Keratinocyte (primary cell): ENCODE data around the gene SLC9B2.

Experiments used
- CTCF ChIP-seq, 3 experiments: IDR thresholded peaks in 1 of 3; conservative IDR thresholded peaks in 1 of 3; optimal IDR thresholded peaks in 1 of 3; 2 replicates in 2 of 3; 3 replicates in 1 of 3; pipeline versions ENCODE3 to v1.5.1; 2011; ENCODE audit warnings: low read length in 3 of 3, mild to moderate bottlenecking in 3 of 3, moderate library complexity in 2 of 3, control low read depth in 1 of 3, inconsistent platforms in 1 of 3; ENCODE audit not compliant: insufficient read depth in 2 of 3; ENCODE audit errors: extremely low read depth in 1 of 3
- EZH2 ChIP-seq: IDR thresholded peaks from one replicate; pipeline ENCODE4 v1.6.1; 2012; ENCODE audit warnings: inconsistent platforms, mild to moderate bottlenecking, low read length, moderate library complexity

GRCh38 chr4:103054030-103054429, 22.5 kb downstream of the SLC9B2 start:
- no peak for TF ChIP-seq CTCF (optimal IDR thresholded peaks at IDR 0.05 in 1 of 3, IDR thresholded peaks at IDR 0.05 in 1 of 3, conservative IDR thresholded peaks at IDR 0.05 in 1 of 3; ENCODE audit: extremely low read depth in 1 of 3, insufficient read depth in 2 of 3, low read length in 3 of 3)
- no peak for TF ChIP-seq EZH2
